OCI-LY3 (cell line): ENCODE measurements around the gene ARHGEF10L.

Source experiments
- EZH2phosphoT487 ChIP-seq: fragments of 200-600 bp; shearing (Covaris generic); IDR thresholded peaks from 2 replicates; pipeline ENCODE4 v1.6.1; 2018; ENCODE audit warnings: antibody characterized with exemption, mixed run types, low read depth
- TF ChIP-seq, protein P1 (sequence below): fragments of 200-600, 300-600 bp; sonication (generic); IDR thresholded peaks from 2 replicates; pipeline ENCODE4 v1.5.1; 2014; ENCODE audit warnings: antibody characterized with exemption, low read length, low read depth

DNA sequence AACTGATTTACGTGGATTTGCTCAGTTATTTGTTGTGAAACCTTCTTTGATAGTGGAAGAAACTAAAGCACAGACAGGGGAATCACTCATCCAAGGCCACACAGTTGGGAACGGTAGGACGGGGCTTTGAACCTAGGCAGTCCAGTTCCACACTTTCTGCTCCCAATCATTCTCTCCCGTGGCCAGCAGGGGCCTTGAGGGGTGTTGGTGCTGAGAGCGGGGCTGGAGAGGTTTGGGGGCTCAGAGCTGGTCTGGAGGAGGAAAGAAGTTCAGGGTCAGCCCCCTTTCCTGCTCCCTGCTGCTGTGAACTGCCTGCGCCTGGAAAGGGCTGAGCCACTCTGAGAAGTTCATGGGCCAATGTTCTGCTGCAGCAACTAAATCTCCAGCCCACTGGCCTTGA lies 184.2 kb downstream of the ARHGEF10L start:
- TF ChIP-seq, protein P1, sequence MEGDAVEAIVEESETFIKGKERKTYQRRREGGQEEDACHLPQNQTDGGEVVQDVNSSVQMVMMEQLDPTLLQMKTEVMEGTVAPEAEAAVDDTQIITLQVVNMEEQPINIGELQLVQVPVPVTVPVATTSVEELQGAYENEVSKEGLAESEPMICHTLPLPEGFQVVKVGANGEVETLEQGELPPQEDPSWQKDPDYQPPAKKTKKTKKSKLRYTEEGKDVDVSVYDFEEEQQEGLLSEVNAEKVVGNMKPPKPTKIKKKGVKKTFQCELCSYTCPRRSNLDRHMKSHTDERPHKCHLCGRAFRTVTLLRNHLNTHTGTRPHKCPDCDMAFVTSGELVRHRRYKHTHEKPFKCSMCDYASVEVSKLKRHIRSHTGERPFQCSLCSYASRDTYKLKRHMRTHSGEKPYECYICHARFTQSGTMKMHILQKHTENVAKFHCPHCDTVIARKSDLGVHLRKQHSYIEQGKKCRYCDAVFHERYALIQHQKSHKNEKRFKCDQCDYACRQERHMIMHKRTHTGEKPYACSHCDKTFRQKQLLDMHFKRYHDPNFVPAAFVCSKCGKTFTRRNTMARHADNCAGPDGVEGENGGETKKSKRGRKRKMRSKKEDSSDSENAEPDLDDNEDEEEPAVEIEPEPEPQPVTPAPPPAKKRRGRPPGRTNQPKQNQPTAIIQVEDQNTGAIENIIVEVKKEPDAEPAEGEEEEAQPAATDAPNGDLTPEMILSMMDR = no peak
- TF ChIP-seq EZH2phosphoT487 = no peak
